ENCODE results near the gene CDK4.

DNA sequence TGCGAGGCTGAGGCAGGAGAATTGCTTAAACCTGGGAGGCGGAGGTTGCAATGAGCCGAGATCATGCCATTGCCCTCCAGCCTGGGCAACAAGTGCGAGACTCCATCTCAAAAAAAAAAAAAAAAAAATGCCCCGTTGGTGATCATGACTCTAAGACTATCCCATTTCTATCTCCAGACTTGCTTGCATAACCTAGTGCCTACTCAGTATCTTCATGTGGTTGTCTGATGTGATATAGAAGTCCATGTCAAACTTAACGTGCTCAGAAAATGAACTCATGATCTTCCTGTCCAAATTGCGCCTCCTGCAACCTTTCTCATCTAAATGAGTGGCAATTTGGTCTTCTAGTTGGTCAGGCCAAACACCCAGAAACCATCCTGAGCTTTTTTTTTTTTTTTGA lies 25.8 kb upstream of the CDK4 start:
- no peak for TF ChIP-seq YY1 (IDR thresholded peaks at IDR 0.05; ENCODE audit: insufficient read depth, insufficient read length)
- TF ChIP-seq ZNF274 (IDR thresholded peaks at IDR 0.05; ENCODE audit: low read depth, low read length) = no peak
- TF ChIP-seq SUZ12 (IDR thresholded peaks at IDR 0.05; ENCODE audit: extremely low read depth, insufficient read depth, insufficient read length) = no peak
